IMR-90 (cell line): ENCODE data around the gene BRIP1. TPM values are rescaled to one million over a fixed set of nuclear protein-coding genes. Genes with fewer than 3 reads are reported as not detected.

Experiments used
- ATAC-seq: fragments of 200-7000 bp; cut with Tn5 transposase; 2 replicates; pipeline ENCODE4 v1.9.1; 2020; ENCODE audit warnings: low read depth, mild to moderate bottlenecking, moderate library complexity
- BruUV-seq: library from RNA; stranded (reverse); fragments of 400-500 nt; replicated peaks from 2 replicates; lab custom pipeline; 2021; lab: Mats Ljungman, UMichigan
- CTCF ChIA-PET: fragments of 300-600 bp; formaldehyde crosslinking; extraction: SDS; loops from one replicate; lab custom pipeline; 2021; ENCODE audit warnings: antibody characterized with exemption; lab: Yijun Ruan, JAX
- POLR2A ChIA-PET: fragments of 300-600 bp; sonication (Branson Sonifier 250); formaldehyde crosslinking; loops from one replicate; lab custom pipeline; 2022; ENCODE audit warnings: antibody characterized with exemption; ENCODE audit not compliant: unreplicated experiment; lab: Charles Lee
- DNase-seq: peaks from one replicate; pipeline ENCODE4 v3.0.0; 2013
- H2AFZ ChIP-seq: replicated peaks from 2 replicates; pipeline ENCODE3; 2013; ENCODE audit warnings: low read length, mild to moderate bottlenecking; ENCODE audit not compliant: poor library complexity
- H2AK5ac ChIP-seq: 2 replicates; pipeline ENCODE4 v1.6.1; 2013; ENCODE audit warnings: low read depth, low read length, inconsistent platforms
- H2AK9ac ChIP-seq: replicated peaks from 2 replicates; pipeline ENCODE3; 2013; ENCODE audit warnings: mild to moderate bottlenecking, low read depth, low read length, moderate library complexity; ENCODE audit not compliant: poor library complexity
- H2BK120ac ChIP-seq: 2 replicates; pipeline ENCODE4 v1.6.1; 2013; ENCODE audit warnings: low read depth, low read length, inconsistent platforms
- H2BK15ac ChIP-seq: 3 replicates; pipeline ENCODE4 v1.6.1; 2013; ENCODE audit warnings: low read depth, low read length, inconsistent platforms
- H2BK20ac ChIP-seq: 2 replicates; pipeline ENCODE4 v1.6.1; 2013; ENCODE audit warnings: low read depth, mild to moderate bottlenecking, inconsistent platforms, low read length, moderate library complexity
- H2BK5ac ChIP-seq: 2 replicates; pipeline ENCODE4 v1.6.1; 2013; ENCODE audit warnings: mild to moderate bottlenecking, low read depth, low read length, inconsistent platforms; ENCODE audit not compliant: poor library complexity, severe bottlenecking
- H3K14ac ChIP-seq: replicated peaks from 2 replicates; pipeline ENCODE4 v1.6.1; 2013; ENCODE audit warnings: low read depth, low read length, inconsistent platforms
- H3K18ac ChIP-seq: 2 replicates; pipeline ENCODE4 v1.6.1; 2013; ENCODE audit warnings: low read depth, low read length, control low read depth
- H3K23ac ChIP-seq: 2 replicates; pipeline ENCODE4 v1.6.1; 2013; ENCODE audit warnings: low read depth, low read length, inconsistent platforms
- H3K27ac ChIP-seq: 2 replicates; pipeline ENCODE4 v1.5.1; 2013; ENCODE audit warnings: mild to moderate bottlenecking, control low read depth, low read length; ENCODE audit not compliant: insufficient read depth
- H3K27me3 ChIP-seq: 2 replicates; pipeline ENCODE4 v1.6.1; 2013; ENCODE audit warnings: low read length; ENCODE audit not compliant: control insufficient read depth, insufficient read depth
- H3K36me3 ChIP-seq: 2 replicates; pipeline ENCODE4 v1.6.1; 2013; ENCODE audit warnings: low read length, mixed read lengths; ENCODE audit not compliant: control insufficient read depth, insufficient read depth
- H3K4ac ChIP-seq: 2 replicates; pipeline ENCODE4 v1.6.1; 2013; ENCODE audit warnings: low read depth, low read length, inconsistent platforms
- H3K4me1 ChIP-seq: 2 replicates; pipeline ENCODE4 v1.6.1; 2013; ENCODE audit warnings: low read length, mixed read lengths; ENCODE audit not compliant: control insufficient read depth, insufficient read depth
- H3K4me2 ChIP-seq: 2 replicates; pipeline ENCODE4 v1.6.1; 2013; ENCODE audit warnings: low read depth, mild to moderate bottlenecking, control low read depth, low read length, moderate library complexity
- H3K4me3 ChIP-seq: 2 replicates; pipeline ENCODE4 v1.5.1; 2013; ENCODE audit warnings: low read depth, mild to moderate bottlenecking, control low read depth, low read length, moderate library complexity; ENCODE audit not compliant: insufficient read depth
- H3K56ac ChIP-seq: 2 replicates; pipeline ENCODE4 v1.6.1; 2013; ENCODE audit warnings: low read length, inconsistent platforms; ENCODE audit not compliant: insufficient read depth; ENCODE audit errors: extremely low read depth
- H3K79me1 ChIP-seq, 2 experiments: 2 replicates each; pipeline ENCODE4 v1.6.1; 2013; ENCODE audit warnings: low read length in 2 of 2, inconsistent platforms in 1 of 2, low read depth in 1 of 2
- H3K9ac ChIP-seq: 2 replicates; pipeline ENCODE4 v1.6.1; 2013; ENCODE audit warnings: low read depth, low read length, control low read depth
- H3K9me1 ChIP-seq: 2 replicates; pipeline ENCODE4 v1.6.1; 2013; ENCODE audit warnings: low read length, inconsistent platforms; ENCODE audit not compliant: insufficient read depth
- H3K9me3 ChIP-seq: 2 replicates; pipeline ENCODE4 v1.6.1; 2013; ENCODE audit warnings: low read length; ENCODE audit not compliant: control insufficient read depth, insufficient read depth
- H4K20me1 ChIP-seq: 2 replicates; pipeline ENCODE4 v1.6.1; 2013; ENCODE audit warnings: low read length, inconsistent platforms; ENCODE audit not compliant: insufficient read depth
- H4K5ac ChIP-seq: 2 replicates; pipeline ENCODE4 v1.6.1; 2013; ENCODE audit warnings: mild to moderate bottlenecking, low read depth, low read length, control low read depth
- H4K8ac ChIP-seq, 2 experiments: 2 replicates each; pipeline ENCODE4 v1.6.1; 2013; ENCODE audit warnings: low read depth in 2 of 2, low read length in 2 of 2, control low read depth in 1 of 2, inconsistent platforms in 1 of 2
- H4K91ac ChIP-seq: 2 replicates; pipeline ENCODE4 v1.6.1; 2013; ENCODE audit warnings: low read depth, low read length, inconsistent platforms; ENCODE audit not compliant: insufficient read depth
- CEBPB ChIP-seq: IDR thresholded peaks from 2 replicates; pipeline ENCODE4 v1.6.1; 2012; ENCODE audit warnings: low read depth, low read length, improper control_type of control experiment
- CHD1 ChIP-seq: IDR thresholded peaks from 2 replicates; pipeline ENCODE4 v1.6.1; 2012; ENCODE audit warnings: low read depth, low read length, improper control_type of control experiment
- FOS ChIP-seq: fragments of 150-350 bp; IDR thresholded peaks from 2 replicates; pipeline ENCODE4 v1.6.1; 2016; ENCODE audit warnings: low read depth, low read length
- MAFK ChIP-seq: IDR thresholded peaks from 2 replicates; pipeline ENCODE4 v1.6.1; 2012; ENCODE audit warnings: low read depth, low read length, improper control_type of control experiment
- MAZ ChIP-seq: IDR thresholded peaks from 2 replicates; pipeline ENCODE4 v1.6.1; 2012; ENCODE audit warnings: low read depth, mild to moderate bottlenecking, low read length, improper control_type of control experiment, moderate library complexity, borderline replicate concordance
- MXI1 ChIP-seq: IDR thresholded peaks from 2 replicates; pipeline ENCODE4 v1.6.1; 2012; ENCODE audit warnings: low read depth, mild to moderate bottlenecking, low read length, moderate library complexity, borderline replicate concordance
- NFE2L2 ChIP-seq: fragments of 150-350 bp; IDR thresholded peaks from 2 replicates; pipeline ENCODE4 v1.6.1; 2016; ENCODE audit warnings: low read depth, mild to moderate bottlenecking, low read length
- RAD21 ChIP-seq: IDR thresholded peaks from 2 replicates; pipeline ENCODE4 v1.6.1; 2012; ENCODE audit warnings: low read length, improper control_type of control experiment
- RFX5 ChIP-seq: IDR thresholded peaks from 2 replicates; pipeline ENCODE4 v1.8.0; 2012; ENCODE audit warnings: low read depth, mild to moderate bottlenecking, low read length, moderate library complexity
- SMC3 ChIP-seq: fragments of 150-350 bp; IDR thresholded peaks from 2 replicates; pipeline ENCODE4 v1.6.1; 2016; ENCODE audit warnings: low read depth, mild to moderate bottlenecking, antibody characterized with exemption, low read length, moderate library complexity
- dilution Hi-C: fragments of 300-500 bp; cut with HindIII; formaldehyde crosslinking; loops from one replicate; pipeline ENCODE4 v1.14.3; 2018; ENCODE audit warnings: low sequenced_read_pairs; ENCODE audit not compliant: unreplicated experiment
- in situ Hi-C: fragments of 300-500 bp; cut with MboI; formaldehyde crosslinking; loops from 3 replicates; pipeline ENCODE4 v1.14.3; 2019; ENCODE audit warnings: low sequenced_read_pairs, inconsistent platforms, mixed read lengths
- intact Hi-C: fragments of 100-400 bp; cut with micrococcal nuclease; formaldehyde crosslinking; loops from 2 replicates; pipeline ENCODE4 v1.10.0; 2022
- polyA plus RNA-seq, 3 experiments: library from polyadenylated mRNA; depleted of rRNA; stranded (reverse); fragments of >200 nt; gene quantifications; 2 replicates each; pipeline ENCODE4 v1.2.3, GENCODE V29; 2012; ENCODE audit warnings: low replicate concordance in 1 of 3
- total RNA-seq: library from RNA; depleted of rRNA; stranded (reverse); fragments of >200 nt; gene quantifications from 2 replicates; pipeline ENCODE4 v1.2.3, GENCODE V29; 2012
- TF ChIP-seq, protein P1 (sequence below): fragments of 150-350 bp; IDR thresholded peaks from 2 replicates; pipeline ENCODE4 v1.6.1; 2016; ENCODE audit warnings: low read depth, mild to moderate bottlenecking, low read length, moderate library complexity, borderline replicate concordance
- TF ChIP-seq, protein P2 (sequence below): conservative IDR thresholded peaks from 2 replicates; pipeline ENCODE4 v1.5.1; 2012; ENCODE audit warnings: mild to moderate bottlenecking, low read depth, low read length, improper control_type of control experiment
- TF ChIP-seq, protein P3 (sequence below): fragments of 150-350 bp; IDR thresholded peaks from 2 replicates; pipeline ENCODE4 v1.6.1; 2017; ENCODE audit warnings: mild to moderate bottlenecking, antibody characterized with exemption, low read length, low read depth

BRIP1 gene
- total and polyA plus RNA-seq, 2 of the 4 experiments (the other 2 are of a cell fraction): 6.1 to 19.7 TPM

DNA sequence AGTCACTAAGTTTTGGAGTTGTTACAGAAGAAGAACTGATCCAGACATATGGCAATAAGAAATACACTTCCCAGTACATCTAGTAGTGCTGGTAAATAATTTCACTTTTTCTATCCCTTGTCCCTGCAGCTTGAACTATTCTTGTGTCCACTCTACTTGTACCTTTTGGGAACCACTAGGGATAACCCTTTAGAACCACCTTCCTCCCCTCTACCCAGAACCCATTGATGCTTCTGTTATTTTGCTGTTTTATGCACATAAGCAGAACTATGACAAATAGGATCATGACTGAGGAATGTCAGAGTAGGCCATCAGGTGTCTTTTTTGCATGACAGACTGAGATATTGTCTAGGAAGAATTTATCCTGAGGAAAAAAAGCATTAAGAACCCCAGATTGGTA lies 125.1 kb downstream of the BRIP1 start:
- CTCF ChIA-PET: no interaction called here
- Histone ChIP-seq H3K4me1 (no peaks in the 10 kb centered on the region), H2AK5ac (no peak overlapping the region), H4K5ac (no peak overlapping the region), H3K9me3 (peaks cover 6% of the 10 kb centered on the region; the same call in 1 of the 2 replicates), H3K18ac (no peak overlapping the region), H4K91ac (no peak overlapping the region), H3K4me3 (no peak overlapping the region), H3K27ac (no peak overlapping the region), H3K4ac (no peak overlapping the region), H3K23ac (no peak overlapping the region), H2AFZ (no peak overlapping the region), H3K9me1 (no peaks in the 10 kb centered on the region), H2BK5ac (no peak overlapping the region), H3K79me1 (peaks cover 0 to 4% of the 10 kb centered on the region in 2 experiments; a peak in 3 of 4 replicates), H2BK20ac (no peak overlapping the region), H3K27me3 (no peaks in the 10 kb centered on the region), H4K8ac (no peak overlapping the region), H3K36me3 (peaks cover 7% of the 10 kb centered on the region; the same call in 1 of the 2 replicates), H2AK9ac (no peak overlapping the region), H3K4me2 (no peak overlapping the region), H4K20me1 (no peaks in the 10 kb centered on the region), H3K14ac (no peak overlapping the region), H2BK15ac (no peak overlapping the region), H2BK120ac (no peak overlapping the region), H3K56ac (no peak overlapping the region), H3K9ac (no peak overlapping the region)
- in situ Hi-C loops (no loop called here), dilution Hi-C loops (no loop called here), intact Hi-C loops (loop anchor here (5.0 kb wide), 1 partner anchor 39 kb away; no protein-coding TSS in a partner anchor)
- DNase-seq (no peak), ATAC-seq (no peak)
- POLR2A ChIA-PET: interaction anchor here (0.6 kb wide), 1 partner anchor 72 kb away, joined by 5 read pairs; no protein-coding TSS in a partner anchor
- TF ChIP-seq CEBPB: no peak
- TF ChIP-seq NFE2L2: no peak
- TF ChIP-seq MAFK: no peak
- no peak for TF ChIP-seq SMC3
- TF ChIP-seq, protein P1, sequence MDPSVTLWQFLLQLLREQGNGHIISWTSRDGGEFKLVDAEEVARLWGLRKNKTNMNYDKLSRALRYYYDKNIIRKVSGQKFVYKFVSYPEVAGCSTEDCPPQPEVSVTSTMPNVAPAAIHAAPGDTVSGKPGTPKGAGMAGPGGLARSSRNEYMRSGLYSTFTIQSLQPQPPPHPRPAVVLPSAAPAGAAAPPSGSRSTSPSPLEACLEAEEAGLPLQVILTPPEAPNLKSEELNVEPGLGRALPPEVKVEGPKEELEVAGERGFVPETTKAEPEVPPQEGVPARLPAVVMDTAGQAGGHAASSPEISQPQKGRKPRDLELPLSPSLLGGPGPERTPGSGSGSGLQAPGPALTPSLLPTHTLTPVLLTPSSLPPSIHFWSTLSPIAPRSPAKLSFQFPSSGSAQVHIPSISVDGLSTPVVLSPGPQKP: no peak
- no peak for TF ChIP-seq CHD1
- no peak for TF ChIP-seq RAD21
- TF ChIP-seq RFX5: no peak
- TF ChIP-seq FOS: no peak
- TF ChIP-seq, protein P2, sequence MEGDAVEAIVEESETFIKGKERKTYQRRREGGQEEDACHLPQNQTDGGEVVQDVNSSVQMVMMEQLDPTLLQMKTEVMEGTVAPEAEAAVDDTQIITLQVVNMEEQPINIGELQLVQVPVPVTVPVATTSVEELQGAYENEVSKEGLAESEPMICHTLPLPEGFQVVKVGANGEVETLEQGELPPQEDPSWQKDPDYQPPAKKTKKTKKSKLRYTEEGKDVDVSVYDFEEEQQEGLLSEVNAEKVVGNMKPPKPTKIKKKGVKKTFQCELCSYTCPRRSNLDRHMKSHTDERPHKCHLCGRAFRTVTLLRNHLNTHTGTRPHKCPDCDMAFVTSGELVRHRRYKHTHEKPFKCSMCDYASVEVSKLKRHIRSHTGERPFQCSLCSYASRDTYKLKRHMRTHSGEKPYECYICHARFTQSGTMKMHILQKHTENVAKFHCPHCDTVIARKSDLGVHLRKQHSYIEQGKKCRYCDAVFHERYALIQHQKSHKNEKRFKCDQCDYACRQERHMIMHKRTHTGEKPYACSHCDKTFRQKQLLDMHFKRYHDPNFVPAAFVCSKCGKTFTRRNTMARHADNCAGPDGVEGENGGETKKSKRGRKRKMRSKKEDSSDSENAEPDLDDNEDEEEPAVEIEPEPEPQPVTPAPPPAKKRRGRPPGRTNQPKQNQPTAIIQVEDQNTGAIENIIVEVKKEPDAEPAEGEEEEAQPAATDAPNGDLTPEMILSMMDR: no peak
- no peak for TF ChIP-seq MAZ
- TF ChIP-seq, protein P3, sequence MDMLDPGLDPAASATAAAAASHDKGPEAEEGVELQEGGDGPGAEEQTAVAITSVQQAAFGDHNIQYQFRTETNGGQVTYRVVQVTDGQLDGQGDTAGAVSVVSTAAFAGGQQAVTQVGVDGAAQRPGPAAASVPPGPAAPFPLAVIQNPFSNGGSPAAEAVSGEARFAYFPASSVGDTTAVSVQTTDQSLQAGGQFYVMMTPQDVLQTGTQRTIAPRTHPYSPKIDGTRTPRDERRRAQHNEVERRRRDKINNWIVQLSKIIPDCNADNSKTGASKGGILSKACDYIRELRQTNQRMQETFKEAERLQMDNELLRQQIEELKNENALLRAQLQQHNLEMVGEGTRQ: no peak
- no peak for TF ChIP-seq MXI1
- no TSS peak for BruUV-seq
